HCT116 (cell line): ENCODE results near the gene CACNB3. TPM values are rescaled to one million over a fixed set of nuclear protein-coding genes. Genes with fewer than 3 reads are reported as not detected.

Experiments
- ATAC-seq: fragments of 200-7000 bp; cut with Tn5 transposase; 2 replicates; pipeline ENCODE4 v1.9.1; 2020; ENCODE audit warnings: mild to moderate bottlenecking, moderate library complexity
- BruUV-seq: library from RNA; stranded (reverse); fragments of 400-500 nt; replicated peaks from 2 replicates; lab custom pipeline; 2021; lab: Mats Ljungman, UMichigan
- CTCF ChIA-PET: fragments of 300-600 bp; sonication (Branson Sonifier 250); formaldehyde crosslinking; loops from one replicate; lab custom pipeline; 2021; ENCODE audit warnings: antibody characterized with exemption; lab: Charles Lee
- POLR2A ChIA-PET: fragments of 300-600, 350-600 bp; sonication (Branson Sonifier 250); formaldehyde crosslinking; loops from one replicate; lab custom pipeline; 2021; ENCODE audit warnings: antibody characterized with exemption; lab: Charles Lee
- RAD21 ChIA-PET, 2 experiments: fragments of 300-600 bp; sonication (Branson Sonifier 250); formaldehyde crosslinking; loops; one replicate each; lab custom pipeline; 2023; ENCODE audit warnings: low total read pairs in 2 of 2; ENCODE audit not compliant: uncharacterized antibody in 2 of 2, unreplicated experiment in 2 of 2, low non-redundant PET in 1 of 2; lab: Charles Lee
- DNase-seq: peaks from one replicate; pipeline ENCODE4 v3.0.0-alpha.2; 2010; ENCODE audit warnings: low read depth, low spot score
- H2AFZ ChIP-seq: fragments of 200-600 bp; shearing (Covaris generic), sonication (generic); 2 replicates; pipeline ENCODE4 v1.6.1; 2017; ENCODE audit warnings: low read depth, mixed run types, mixed read lengths, antibody characterized with exemption, low read length; ENCODE audit not compliant: poor library complexity, severe bottlenecking
- H3K27ac ChIP-seq: 2 replicates; pipeline ENCODE4 v1.5.1; 2012; ENCODE audit warnings: low read depth, low read length
- H3K27me3 ChIP-seq: fragments of 200-600 bp; sonication (generic); 2 replicates; pipeline ENCODE4 v1.6.1; 2016; ENCODE audit warnings: mixed run types, low read length, mixed read lengths; ENCODE audit not compliant: insufficient read depth
- H3K36me3 ChIP-seq, 2 experiments: fragments of 200-500 bp in 1 of 2; fragments of 200-600 bp in 1 of 2; sonication (Bioruptor generic) in 1 of 2; sonication (generic) in 1 of 2; 2 replicates each; pipeline versions ENCODE4 v1.5.1 to v1.6.1; 2014 to 2016; ENCODE audit warnings: low read length in 2 of 2, inconsistent platforms in 1 of 2, mixed read lengths in 1 of 2, mixed run types in 1 of 2; ENCODE audit not compliant: insufficient read depth in 2 of 2, control insufficient read depth in 1 of 2
- H3K4me1 ChIP-seq, 2 experiments: fragments of 200-600 bp in 1 of 2; sonication (generic) in 1 of 2; 2 replicates each; pipeline versions ENCODE4 v1.5.1 to v1.6.1; 2012 to 2017; ENCODE audit warnings: low read length in 2 of 2, inconsistent platforms in 1 of 2, mild to moderate bottlenecking in 1 of 2, mixed read lengths in 1 of 2, mixed run types in 1 of 2, moderate library complexity in 1 of 2; ENCODE audit not compliant: insufficient read depth in 2 of 2, control insufficient read depth in 1 of 2
- H3K4me2 ChIP-seq: fragments of 200-600 bp; sonication (generic); 2 replicates; pipeline ENCODE4 v1.6.1; 2017; ENCODE audit warnings: mixed run types, low read length, mixed read lengths
- H3K4me3 ChIP-seq, 2 experiments: fragments of 200-600 bp in 1 of 2; sonication (generic) in 1 of 2; replicated peaks in 1 of 2; 2 replicates each; pipeline ENCODE4 v1.5.1; 2011 to 2016; ENCODE audit warnings: low read length in 2 of 2, control low read depth in 1 of 2, low read depth in 1 of 2, mild to moderate bottlenecking in 1 of 2, mixed read lengths in 1 of 2, mixed run types in 1 of 2
- H3K79me2 ChIP-seq: fragments of 200-600 bp; sonication (generic); 2 replicates; pipeline ENCODE4 v1.6.1; 2017; ENCODE audit warnings: mild to moderate bottlenecking, mixed run types, low read length, moderate library complexity, mixed read lengths; ENCODE audit not compliant: insufficient read depth
- H3K9ac ChIP-seq: fragments of 200-600 bp; sonication (generic); 2 replicates; pipeline ENCODE4 v1.6.1; 2016; ENCODE audit warnings: low read length, mixed read lengths
- H3K9me2 ChIP-seq: fragments of 200-600 bp; sonication (generic), shearing (Covaris generic); 2 replicates; pipeline ENCODE4 v1.6.1; 2017; ENCODE audit warnings: mixed run types, mild to moderate bottlenecking, moderate library complexity; ENCODE audit not compliant: insufficient read depth
- H3K9me3 ChIP-seq, 2 experiments: fragments of 200-500 bp in 1 of 2; fragments of 200-600 bp in 1 of 2; sonication (Bioruptor generic) in 1 of 2; sonication (generic) in 1 of 2; 2 replicates each; pipeline ENCODE4 v1.6.1; 2014 to 2017; ENCODE audit warnings: low read length in 2 of 2, mixed read lengths in 2 of 2, inconsistent platforms in 1 of 2, low read depth in 1 of 2, mild to moderate bottlenecking in 1 of 2, mixed run types in 1 of 2, moderate library complexity in 1 of 2; ENCODE audit not compliant: control insufficient read depth in 1 of 2, insufficient read depth in 1 of 2
- H4K20me1 ChIP-seq: fragments of 200-600 bp; sonication (generic), shearing (Covaris generic); 2 replicates; pipeline ENCODE4 v1.6.1; 2017; ENCODE audit warnings: mixed run types, mild to moderate bottlenecking, moderate library complexity; ENCODE audit not compliant: insufficient read depth
- CTCF ChIP-seq, 3 experiments: fragments of 200-600 bp in 1 of 3; sonication (generic) in 1 of 3; IDR thresholded peaks in 2 of 3; conservative IDR thresholded peaks in 1 of 3; 2 replicates each; pipeline ENCODE4 v1.5.1; 2012 to 2017; ENCODE audit warnings: low read depth in 2 of 3, low read length in 2 of 3, antibody characterized with exemption in 1 of 3, borderline replicate concordance in 1 of 3, control low read depth in 1 of 3, mild to moderate bottlenecking in 1 of 3, mixed read lengths in 1 of 3, mixed run types in 1 of 3, moderate library complexity in 1 of 3; ENCODE audit not compliant: insufficient read depth in 1 of 3
- FOSL1 ChIP-seq: IDR thresholded peaks from 2 replicates; pipeline ENCODE4 v1.6.1; 2012; ENCODE audit warnings: low read depth
- MAX ChIP-seq: IDR thresholded peaks from 2 replicates; pipeline ENCODE4 v1.6.1; 2012
- SIN3A ChIP-seq: IDR thresholded peaks from 2 replicates; pipeline ENCODE4 v1.6.1; 2012; ENCODE audit warnings: low read depth
- SRF ChIP-seq: IDR thresholded peaks from 2 replicates; pipeline ENCODE4 v1.6.1; 2012; ENCODE audit warnings: low read depth
- TCF7L2 ChIP-seq: IDR thresholded peaks from 2 replicates; pipeline ENCODE4 v1.7.0; 2011; ENCODE audit warnings: borderline replicate concordance, inconsistent platforms; ENCODE audit not compliant: insufficient read depth, insufficient read length; ENCODE audit errors: extremely low read depth
- YY1 ChIP-seq: IDR thresholded peaks from 2 replicates; pipeline ENCODE4 v1.6.1; 2011; ENCODE audit warnings: low read length, low read depth, moderate library complexity, mild to moderate bottlenecking; ENCODE audit not compliant: insufficient replicate concordance; ENCODE audit errors: extremely low read depth
- ZBTB33 ChIP-seq: IDR thresholded peaks from 2 replicates; pipeline ENCODE4 v1.6.1; 2011; ENCODE audit warnings: mild to moderate bottlenecking, low read length, moderate library complexity; ENCODE audit not compliant: insufficient replicate concordance; ENCODE audit errors: extremely low read depth
- intact Hi-C: fragments of 100-400 bp; cut with micrococcal nuclease; formaldehyde crosslinking; loops from 2 replicates; pipeline ENCODE4 v1.10.0; 2022
- total RNA-seq: library from RNA; stranded (reverse); gene quantifications from one replicate; pipeline ENCODE4 v1.2.1, GENCODE V29; 2021; ENCODE audit not compliant: unreplicated experiment

The CACNB3 gene
- total RNA-seq, 1 experiment from 2014 or later: 22.0 TPM

- H3K4me2 ChIP-seq: no peak overlapping the region
- H3K36me3 ChIP-seq: no peaks in the 10 kb centered on the region
- no peak overlapping the region for H3K9ac ChIP-seq
- ATAC-seq (no peak), DNase-seq (no peak)
- no peak overlapping the region for H2AFZ ChIP-seq
- no peak overlapping the region for H3K27ac ChIP-seq
- TF ChIP-seq YY1: no peak
- TF ChIP-seq SRF: no peak
- TF ChIP-seq FOSL1: no peak
- TF ChIP-seq CTCF (IDR thresholded peaks at IDR 0.05 in 2 of 3, conservative IDR thresholded peaks at IDR 0.05 in 1 of 3; ENCODE audit: borderline replicate concordance in 1 of 3, insufficient read depth in 1 of 3, low read depth in 2 of 3, low read length in 2 of 3): no peak
- no peak for TF ChIP-seq MAX
- no peak for TF ChIP-seq ZBTB33
- TF ChIP-seq TCF7L2: no peak
- TF ChIP-seq SIN3A: no peak
- intact Hi-C loops: no loop called here
- BruUV-seq: no TSS peak
- ChIA-PET CTCF (no interaction called here), RAD21 (no interaction called here), POLR2A (interaction anchor here (1.1 kb wide), 1 partner anchor 8 kb away, joined by 3 read pairs; no protein-coding TSS in a partner anchor)
- H4K20me1 ChIP-seq: no peaks in the 10 kb centered on the region
- H3K4me1 ChIP-seq: peaks cover 4 to 21% of the 10 kb centered on the region in 2 experiments; a peak in 3 of 4 replicates
- H3K4me3 ChIP-seq: no peak overlapping the region
- no peaks in the 10 kb centered on the region for H3K27me3 ChIP-seq
- peaks cover 6% of the 10 kb centered on the region; the same call in 1 of the 2 replicates for H3K79me2 ChIP-seq
- no peaks in the 10 kb centered on the region for H3K9me3 ChIP-seq
- H3K9me2 ChIP-seq: no peaks in the 10 kb centered on the region
Measured at GRCh38 chr12:48781750-48782456, 36.4 kb upstream of the CACNB3 start.
